SKM-1 treated with dmso at 0.1 percent for 144 hours (cell line): ENCODE results near the gene MINDY1.

ENCODE experiments used
- DNase-seq: peaks from one replicate; lab custom pipeline; 2025; ENCODE audit not compliant: unreplicated experiment; lab: John Stamatoyannopoulos, UW

MINDY1 gene

GRCh38 chr1:150994248-150994647, 12.5 kb downstream of the MINDY1 start:
- DNase-seq: no peak

GRCh38 chr1:150992626-150993025, 14.1 kb downstream of the MINDY1 start:
- DNase-seq: no peak

- DNase-seq: no peak
Measured at GRCh38 chr1:150987924-150988323, 18.8 kb downstream of the MINDY1 start.

- DNase-seq: no peak
Measured at GRCh38 chr1:150985179-150985825, 21.4 kb downstream of the MINDY1 start.

GRCh38 chr1:150981805-150982712, 24.6 kb downstream of the MINDY1 start, which contains the start of gene ANXA9:
Gene ANXA9, plus strand, starts transcription at chr1:150982292. Its CDS starts 814 bp downstream, at chr1:150983106.
- DNase-seq: no peak

GRCh38 chr1:150981177-150981804, 25.4 kb downstream of the MINDY1 start:
- DNase-seq: no peak

- DNase-seq: peak; percentile 96
Measured at GRCh38 chr1:150979092-150980056, 27.3 kb downstream of the MINDY1 start.

GRCh38 chr1:150976879-150977694, 29.6 kb downstream of the MINDY1 start:
- peak; percentile 92 for DNase-seq

- DNase-seq: no peak
Measured at GRCh38 chr1:150976401-150976821, 30.3 kb downstream of the MINDY1 start.

GRCh38 chr1:150974580-150975478, 31.9 kb downstream of the MINDY1 start, which contains the start of gene CERS2:
Gene CERS2, minus strand, starts transcription at chr1:150974835. Its CDS starts 5,745 bp downstream, at chr1:150969090.
- no peak for DNase-seq

GRCh38 chr1:150973836-150974579, 32.7 kb downstream of the MINDY1 start:
- DNase-seq: peak; percentile 41

- no peak for DNase-seq
Measured at GRCh38 chr1:150973258-150973835, 33.4 kb downstream of the MINDY1 start.

GRCh38 chr1:150972417-150972940, 34.2 kb downstream of the MINDY1 start:
- DNase-seq: no peak

GRCh38 chr1:150971583-150972416, 34.9 kb downstream of the MINDY1 start:
- no peak for DNase-seq

GRCh38 chr1:150970808-150971582, 35.7 kb downstream of the MINDY1 start:
- no peak for DNase-seq

GRCh38 chr1:150969626-150970025, 37.1 kb downstream of the MINDY1 start:
- no peak for DNase-seq
